M059J (cell line): ENCODE results near the gene TACC3. TPM values are rescaled to one million over a fixed set of nuclear protein-coding genes. Genes with fewer than 3 reads are reported as not detected.

ENCODE experiments used
- DNase-seq: peaks from one replicate; pipeline ENCODE4 v3.0.0-alpha.2; 2012; ENCODE audit warnings: low read depth
- total RNA-seq: library from RNA; depleted of rRNA; stranded (reverse); fragments of >200 nt; shearing (Covaris generic); gene quantifications from 2 replicates; pipeline ENCODE4 v1.2.3, GENCODE V29; 2014

Gene TACC3
- total RNA-seq, 1 experiment from 2014 or later, result 40.6 TPM

GRCh38 chr4:1722551-1723118 lies 1.3 kb downstream of the TACC3 start:
- no peak for DNase-seq

- DNase-seq, result no peak
Observed at GRCh38 chr4:1723131-1723801, 1.9 kb downstream of the TACC3 start.

- no peak for DNase-seq
Observed at GRCh38 chr4:1725521-1725920, 4.2 kb downstream of the TACC3 start.

- peak; percentile 85 for DNase-seq
Observed at GRCh38 chr4:1726146-1726934, 5.0 kb downstream of the TACC3 start.

- peak; percentile 98 for DNase-seq
Observed at GRCh38 chr4:1727117-1728031, 6.1 kb downstream of the TACC3 start.

GRCh38 chr4:1728061-1728980 lies 7.0 kb downstream of the TACC3 start:
- no peak for DNase-seq

GRCh38 chr4:1730532-1731135 lies 9.3 kb downstream of the TACC3 start:
- peak; percentile 47 for DNase-seq

- peak; percentile 93 for DNase-seq
Observed at GRCh38 chr4:1731180-1731579, 9.9 kb downstream of the TACC3 start.

- no peak for DNase-seq
Observed at GRCh38 chr4:1732911-1733310, 11.6 kb downstream of the TACC3 start.

GRCh38 chr4:1735215-1735614 lies 13.9 kb downstream of the TACC3 start:
- DNase-seq, result no peak

GRCh38 chr4:1736812-1737211 lies 15.5 kb downstream of the TACC3 start:
- DNase-seq, result no peak

GRCh38 chr4:1737666-1738065 lies 16.3 kb downstream of the TACC3 start:
- no peak for DNase-seq

- DNase-seq, result no peak
Observed at GRCh38 chr4:1738410-1738809, 17.1 kb downstream of the TACC3 start.

- no peak for DNase-seq
Observed at GRCh38 chr4:1739358-1739757, 18.0 kb downstream of the TACC3 start.

- no peak for DNase-seq
Observed at GRCh38 chr4:1740021-1740545, 18.8 kb downstream of the TACC3 start.

- DNase-seq, result no peak
Observed at GRCh38 chr4:1741208-1741607, 19.9 kb downstream of the TACC3 start.

- DNase-seq, result no peak
Observed at GRCh38 chr4:1743551-1743950, 22.2 kb downstream of the TACC3 start.

- no peak for DNase-seq
Observed at GRCh38 chr4:1743975-1744374, 22.7 kb downstream of the TACC3 start.

- DNase-seq, result no peak
Observed at GRCh38 chr4:1744552-1744951, 23.2 kb downstream of the TACC3 start.

- no peak for DNase-seq
Observed at GRCh38 chr4:1745165-1745564, 23.8 kb downstream of the TACC3 start.
